Measurements from ENCODE around the gene TNFAIP8L2.

DNA sequence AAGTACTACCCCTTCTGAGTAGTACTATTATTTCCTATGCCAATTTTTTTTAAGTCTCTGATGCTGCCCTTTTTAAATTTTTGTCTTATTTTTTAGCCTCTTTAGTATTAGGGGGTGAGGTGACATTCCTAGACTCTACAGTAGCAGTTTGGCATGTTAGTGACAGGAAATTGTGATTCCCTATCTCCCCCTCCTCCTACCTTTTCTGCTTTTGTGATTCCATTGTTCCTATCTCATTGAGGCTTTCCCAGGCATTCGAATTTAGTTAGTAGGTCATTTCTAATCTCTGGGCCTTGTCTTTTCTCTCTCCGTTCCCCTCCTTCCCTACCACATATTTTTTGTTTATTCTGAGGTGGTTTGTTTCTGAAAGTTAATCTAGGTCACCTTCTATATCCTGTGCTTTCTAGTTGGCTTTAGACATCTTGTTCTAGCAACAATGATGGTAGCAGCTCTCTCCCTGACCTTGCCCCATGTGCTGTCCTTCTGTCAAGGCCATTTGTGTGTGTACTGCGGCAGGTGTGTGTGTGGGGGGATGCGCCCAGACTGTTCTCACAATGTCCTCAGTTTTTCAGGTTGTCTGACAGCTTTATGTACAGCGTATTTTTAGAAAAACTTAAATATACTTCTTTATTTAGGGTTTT, 31.6 kb upstream of the TNFAIP8L2 start:
- TF ChIP-seq, protein P1, sequence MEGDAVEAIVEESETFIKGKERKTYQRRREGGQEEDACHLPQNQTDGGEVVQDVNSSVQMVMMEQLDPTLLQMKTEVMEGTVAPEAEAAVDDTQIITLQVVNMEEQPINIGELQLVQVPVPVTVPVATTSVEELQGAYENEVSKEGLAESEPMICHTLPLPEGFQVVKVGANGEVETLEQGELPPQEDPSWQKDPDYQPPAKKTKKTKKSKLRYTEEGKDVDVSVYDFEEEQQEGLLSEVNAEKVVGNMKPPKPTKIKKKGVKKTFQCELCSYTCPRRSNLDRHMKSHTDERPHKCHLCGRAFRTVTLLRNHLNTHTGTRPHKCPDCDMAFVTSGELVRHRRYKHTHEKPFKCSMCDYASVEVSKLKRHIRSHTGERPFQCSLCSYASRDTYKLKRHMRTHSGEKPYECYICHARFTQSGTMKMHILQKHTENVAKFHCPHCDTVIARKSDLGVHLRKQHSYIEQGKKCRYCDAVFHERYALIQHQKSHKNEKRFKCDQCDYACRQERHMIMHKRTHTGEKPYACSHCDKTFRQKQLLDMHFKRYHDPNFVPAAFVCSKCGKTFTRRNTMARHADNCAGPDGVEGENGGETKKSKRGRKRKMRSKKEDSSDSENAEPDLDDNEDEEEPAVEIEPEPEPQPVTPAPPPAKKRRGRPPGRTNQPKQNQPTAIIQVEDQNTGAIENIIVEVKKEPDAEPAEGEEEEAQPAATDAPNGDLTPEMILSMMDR (IDR thresholded peaks at IDR 0.05), result no peak
- TF ChIP-seq POLR2A (IDR thresholded peaks at IDR 0.05), result no peak
